ENCODE data around the gene BTF3.

BTF3 gene

DNA sequence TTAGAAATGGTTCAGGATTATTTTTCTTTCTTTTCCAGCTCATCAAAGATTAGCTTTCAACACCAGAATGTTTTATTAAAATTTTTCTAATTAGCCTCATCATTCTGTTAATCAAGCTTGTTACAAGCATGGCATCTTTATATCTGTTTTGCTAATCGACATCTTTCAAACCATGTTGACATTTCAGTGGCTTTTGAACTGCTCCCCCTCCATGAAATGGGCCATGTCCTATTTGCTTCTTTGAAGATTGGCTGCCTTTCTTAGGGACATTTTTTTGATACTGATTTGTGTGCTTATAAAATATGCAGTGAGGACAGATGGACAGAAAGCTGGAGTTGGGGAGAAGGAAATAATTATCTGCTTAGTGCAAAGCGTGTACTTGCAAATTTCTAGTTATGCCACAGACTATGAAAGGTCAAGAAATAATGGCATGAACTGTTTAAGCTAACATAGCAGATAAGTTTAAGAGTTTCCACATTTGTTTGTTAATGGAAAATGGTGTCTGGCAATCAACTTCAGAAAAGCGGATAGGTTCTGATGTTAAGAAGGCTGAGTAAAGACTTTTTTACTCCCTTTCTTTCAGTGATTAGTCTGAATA, 27.5 kb downstream of the BTF3 start:
- Mint-ChIP-seq H3K4me3 (no peak overlapping the region), H3K27ac (no peak overlapping the region), H3K27me3 (peaks cover 7% of the 10 kb centered on the region), H3K9me3 (no peaks in the 10 kb centered on the region), H3K4me1 (ENCODE audit: low read depth) (no peaks in the 10 kb centered on the region), H3K36me3 (ENCODE audit: low read depth) (no peaks in the 10 kb centered on the region)
- DNase-seq = no peak

GRCh38 chr5:73528248-73528647, 30.0 kb downstream of the BTF3 start:
- no peaks in the 10 kb centered on the region for H3K36me3 Mint-ChIP-seq (ENCODE audit: low read depth)
- no peak overlapping the region for H3K27ac Mint-ChIP-seq
- H3K4me3 Mint-ChIP-seq = no peak overlapping the region
- no peak for DNase-seq
- no peaks in the 10 kb centered on the region for H3K4me1 Mint-ChIP-seq (ENCODE audit: low read depth)
- H3K9me3 Mint-ChIP-seq = no peaks in the 10 kb centered on the region
- peaks cover 19% of the 10 kb centered on the region for H3K27me3 Mint-ChIP-seq

- Mint-ChIP-seq H3K9me3 (no peaks in the 10 kb centered on the region), H3K27ac (no peak overlapping the region), H3K27me3 (peaks cover 20% of the 10 kb centered on the region), H3K4me1 (ENCODE audit: low read depth) (no peaks in the 10 kb centered on the region), H3K4me3 (no peak overlapping the region), H3K36me3 (ENCODE audit: low read depth) (no peaks in the 10 kb centered on the region)
- no peak for DNase-seq
Observed at GRCh38 chr5:73529081-73529480, 30.8 kb downstream of the BTF3 start.

- Mint-ChIP-seq H3K27me3 (peaks cover 28% of the 10 kb centered on the region), H3K27ac (no peak overlapping the region), H3K9me3 (no peaks in the 10 kb centered on the region), H3K4me1 (ENCODE audit: low read depth) (no peaks in the 10 kb centered on the region), H3K4me3 (no peak overlapping the region), H3K36me3 (ENCODE audit: low read depth) (no peaks in the 10 kb centered on the region)
- no peak for DNase-seq
Observed at GRCh38 chr5:73531356-73531755, 33.1 kb downstream of the BTF3 start.

- H3K27ac Mint-ChIP-seq = no peak overlapping the region
- H3K36me3 Mint-ChIP-seq (ENCODE audit: low read depth) = no peaks in the 10 kb centered on the region
- peaks cover 28% of the 10 kb centered on the region for H3K27me3 Mint-ChIP-seq
- no peak for DNase-seq
- H3K4me3 Mint-ChIP-seq = no peak overlapping the region
- H3K9me3 Mint-ChIP-seq = no peaks in the 10 kb centered on the region
- no peaks in the 10 kb centered on the region for H3K4me1 Mint-ChIP-seq (ENCODE audit: low read depth)
Observed at GRCh38 chr5:73532195-73532594, 34.0 kb downstream of the BTF3 start.

GRCh38 chr5:73534011-73534644, 35.9 kb downstream of the BTF3 start:
- no peaks in the 10 kb centered on the region for H3K4me1 Mint-ChIP-seq (ENCODE audit: low read depth)
- no peak overlapping the region for H3K27ac Mint-ChIP-seq
- no peak for DNase-seq
- no peaks in the 10 kb centered on the region for H3K9me3 Mint-ChIP-seq
- H3K36me3 Mint-ChIP-seq (ENCODE audit: low read depth) = no peaks in the 10 kb centered on the region
- H3K4me3 Mint-ChIP-seq = no peak overlapping the region
- H3K27me3 Mint-ChIP-seq = peaks cover 30% of the 10 kb centered on the region

GRCh38 chr5:73534971-73535370, 36.7 kb downstream of the BTF3 start:
- Mint-ChIP-seq H3K27ac (no peak overlapping the region), H3K4me3 (no peak overlapping the region), H3K36me3 (ENCODE audit: low read depth) (no peaks in the 10 kb centered on the region), H3K4me1 (ENCODE audit: low read depth) (no peaks in the 10 kb centered on the region), H3K9me3 (no peaks in the 10 kb centered on the region), H3K27me3 (peaks cover 33% of the 10 kb centered on the region)
- no peak for DNase-seq

- H3K27ac Mint-ChIP-seq = no peak overlapping the region
Observed at GRCh38 chr5:73539730-73540129, 41.5 kb downstream of the BTF3 start.

GRCh38 chr5:73540192-73540591, 42.0 kb downstream of the BTF3 start:
- Mint-ChIP-seq H3K27ac (no peak overlapping the region), H3K36me3 (ENCODE audit: low read depth) (no peaks in the 10 kb centered on the region), H3K27me3 (peaks cover 32% of the 10 kb centered on the region), H3K4me3 (no peak overlapping the region), H3K9me3 (no peaks in the 10 kb centered on the region), H3K4me1 (ENCODE audit: low read depth) (no peaks in the 10 kb centered on the region)
- no peak for DNase-seq

More at GRCh38 chr5:73539730-73540129, 41.5 kb downstream of the BTF3 start:
- Mint-ChIP-seq H3K36me3 (ENCODE audit: low read depth) (no peaks in the 10 kb centered on the region), H3K27me3 (peaks cover 33% of the 10 kb centered on the region), H3K4me3 (no peak overlapping the region), H3K9me3 (no peaks in the 10 kb centered on the region), H3K4me1 (ENCODE audit: low read depth) (no peaks in the 10 kb centered on the region)
- no peak for DNase-seq

DNA sequence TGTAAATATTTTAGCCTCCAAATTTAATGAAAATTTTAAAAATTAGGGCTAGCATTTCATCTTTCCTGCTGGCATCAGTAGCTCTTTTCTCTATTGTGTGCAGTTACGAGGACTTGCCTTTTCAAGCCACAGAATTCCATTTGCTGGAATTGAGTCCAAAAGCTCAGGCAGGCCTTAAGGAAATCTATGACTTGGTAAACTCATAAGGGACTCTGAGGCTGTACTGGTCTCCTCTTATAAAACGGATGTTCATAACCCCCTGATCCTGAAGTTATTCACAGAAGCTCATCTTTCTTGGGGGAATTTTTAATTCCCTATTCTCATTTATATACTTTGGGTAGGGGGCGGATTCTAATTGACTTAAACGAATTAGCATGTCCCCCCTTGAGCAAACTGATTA, 43.8 kb downstream of the BTF3 start:
- no peaks in the 10 kb centered on the region for H3K4me1 Mint-ChIP-seq (ENCODE audit: low read depth)
- no peak overlapping the region for H3K27ac Mint-ChIP-seq
- no peak overlapping the region for H3K4me3 Mint-ChIP-seq
- no peaks in the 10 kb centered on the region for H3K9me3 Mint-ChIP-seq
- no peaks in the 10 kb centered on the region for H3K36me3 Mint-ChIP-seq (ENCODE audit: low read depth)
- H3K27me3 Mint-ChIP-seq = peaks cover 36% of the 10 kb centered on the region
- DNase-seq = no peak

DNA sequence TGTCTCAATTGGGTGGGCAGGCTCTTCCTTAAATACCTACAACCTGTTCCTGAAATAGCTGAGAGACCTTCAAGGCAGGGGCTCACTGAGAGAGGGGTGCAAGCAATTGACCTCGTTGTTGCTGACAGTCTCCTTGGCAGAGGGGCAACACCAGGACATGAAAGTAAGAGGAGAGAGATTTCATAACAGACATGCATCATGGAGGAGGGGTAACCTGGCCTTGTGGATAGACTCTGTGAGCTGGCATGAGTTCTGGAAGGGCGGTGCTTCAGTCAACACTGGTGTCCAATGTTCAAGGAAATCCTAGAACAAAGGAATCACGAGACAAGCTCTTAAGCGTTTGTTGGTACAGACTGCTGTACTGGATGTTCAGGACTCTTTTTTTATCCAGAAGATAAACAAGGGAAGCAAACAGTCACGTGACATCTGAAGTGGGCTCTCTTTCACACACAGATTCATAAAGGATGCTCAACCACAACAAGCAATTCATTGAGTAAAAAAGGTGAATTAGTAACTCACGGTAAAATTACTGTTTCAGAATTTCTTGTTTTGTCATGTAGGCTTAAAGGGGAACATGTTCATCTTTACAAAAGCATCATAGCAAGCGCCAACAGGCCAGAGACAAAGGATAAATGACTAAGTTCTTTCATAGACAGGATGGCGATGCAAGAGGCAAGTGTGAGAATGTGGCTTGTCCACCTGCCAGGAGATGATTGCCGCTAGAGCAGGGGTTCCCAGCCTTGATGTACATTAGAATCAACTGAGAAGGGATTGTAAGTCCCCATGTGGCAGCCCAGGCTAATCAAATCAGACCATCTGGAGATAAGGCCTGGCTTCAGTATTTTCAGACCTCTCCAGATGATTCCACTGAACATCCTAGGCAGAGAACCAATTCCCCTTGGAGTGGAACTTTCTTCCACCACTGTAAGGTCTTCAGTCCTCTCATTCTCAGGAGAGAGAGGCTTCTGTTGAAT, 46.5 kb downstream of the BTF3 start:
- Mint-ChIP-seq H3K36me3 (ENCODE audit: low read depth) (no peaks in the 10 kb centered on the region), H3K4me1 (ENCODE audit: low read depth) (no peaks in the 10 kb centered on the region), H3K27me3 (peaks cover 29% of the 10 kb centered on the region), H3K4me3 (no peak overlapping the region), H3K9me3 (no peaks in the 10 kb centered on the region), H3K27ac (no peak overlapping the region)
- DNase-seq = no peak

- Mint-ChIP-seq H3K27me3 (peaks cover 22% of the 10 kb centered on the region), H3K27ac (no peak overlapping the region), H3K9me3 (no peaks in the 10 kb centered on the region), H3K4me3 (no peak overlapping the region), H3K36me3 (ENCODE audit: low read depth) (no peaks in the 10 kb centered on the region), H3K4me1 (ENCODE audit: low read depth) (no peaks in the 10 kb centered on the region)
- DNase-seq = no peak
Observed at GRCh38 chr5:73545403-73545779, 47.1 kb downstream of the BTF3 start.

GRCh38 chr5:73550016-73550415, 51.8 kb downstream of the BTF3 start:
- Mint-ChIP-seq H3K27me3 (peaks cover 3% of the 10 kb centered on the region), H3K9me3 (no peaks in the 10 kb centered on the region), H3K4me3 (no peak overlapping the region), H3K27ac (no peak overlapping the region), H3K36me3 (ENCODE audit: low read depth) (peaks cover 20% of the 10 kb centered on the region), H3K4me1 (ENCODE audit: low read depth) (no peaks in the 10 kb centered on the region)
- DNase-seq = no peak

DNA sequence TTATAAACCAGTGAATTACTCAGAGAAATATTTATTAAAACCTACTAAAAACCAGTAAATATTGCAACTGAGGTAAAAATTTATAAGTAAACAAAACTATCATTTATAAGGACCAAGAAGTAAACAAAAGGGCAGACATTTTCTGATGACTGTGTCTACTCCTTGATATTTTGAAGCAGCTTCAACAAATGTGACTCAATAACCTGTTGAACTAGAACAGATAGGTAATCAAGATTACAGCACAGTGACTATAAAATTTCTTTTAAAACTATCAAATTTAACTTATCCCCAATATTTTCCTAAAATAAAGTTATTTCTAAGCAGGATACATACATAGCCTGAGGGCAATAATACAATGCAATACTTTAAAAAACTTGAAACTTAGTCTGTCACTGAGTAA, 54.4 kb downstream of the BTF3 start:
- H3K4me1 Mint-ChIP-seq (ENCODE audit: low read depth) = no peaks in the 10 kb centered on the region
- no peak overlapping the region for H3K4me3 Mint-ChIP-seq
- no peak for DNase-seq
- H3K27ac Mint-ChIP-seq = no peak overlapping the region
- H3K9me3 Mint-ChIP-seq = no peaks in the 10 kb centered on the region
- H3K27me3 Mint-ChIP-seq = no peaks in the 10 kb centered on the region
- H3K36me3 Mint-ChIP-seq (ENCODE audit: low read depth) = peaks cover 36% of the 10 kb centered on the region

Measured in activated T-cell treated with anti-CD3 and anti-CD28 coated beads, Interleukin-2, amount 50 U/mL, for 24 hours (primary cell).